H9 (cell line): Measurements from ENCODE around the gene ATXN10. TPM values are rescaled to one million over a fixed set of nuclear protein-coding genes. Genes with fewer than 3 reads are reported as not detected.

ENCODE experiments used
- DNase-seq: peaks from one replicate; pipeline ENCODE4 v3.0.0-alpha.2; 2017
- H2AFZ ChIP-seq: one replicate; pipeline ENCODE4 v1.6.1; 2013; ENCODE audit warnings: mild to moderate bottlenecking, low read length, control low read depth, moderate library complexity
- H2AK5ac ChIP-seq: 2 replicates; pipeline ENCODE4 v1.6.1; 2013; ENCODE audit warnings: low read length, control low read depth, mixed read lengths; ENCODE audit not compliant: insufficient read length
- H2BK120ac ChIP-seq: one replicate; pipeline ENCODE4 v1.6.1; 2013; ENCODE audit warnings: low read depth, mild to moderate bottlenecking, low read length, control low read depth, inconsistent platforms; ENCODE audit not compliant: poor library complexity, severe bottlenecking
- H2BK12ac ChIP-seq: 2 replicates; pipeline ENCODE4 v1.6.1; 2013; ENCODE audit warnings: low read length, control low read depth, mixed read lengths, low read depth; ENCODE audit not compliant: insufficient read length
- H2BK15ac ChIP-seq: 2 replicates; pipeline ENCODE4 v1.6.1; 2013; ENCODE audit warnings: low read depth, low read length, control low read depth
- H2BK20ac ChIP-seq: one replicate; pipeline ENCODE4 v1.6.1; 2013; ENCODE audit warnings: low read depth, mild to moderate bottlenecking, low read length, control low read depth, inconsistent platforms; ENCODE audit not compliant: poor library complexity, severe bottlenecking
- H2BK5ac ChIP-seq: 2 replicates; pipeline ENCODE4 v1.6.1; 2013; ENCODE audit warnings: low read length, control low read depth, mixed read lengths; ENCODE audit not compliant: insufficient read length
- H3K14ac ChIP-seq: 2 replicates; pipeline ENCODE4 v1.6.1; 2013; ENCODE audit warnings: low read length, control low read depth; ENCODE audit not compliant: insufficient read depth
- H3K18ac ChIP-seq: 2 replicates; pipeline ENCODE4 v1.6.1; 2013; ENCODE audit warnings: low read depth, mild to moderate bottlenecking, mixed read lengths, low read length, control low read depth; ENCODE audit not compliant: insufficient read length
- H3K23ac ChIP-seq: 2 replicates; pipeline ENCODE4 v1.6.1; 2013; ENCODE audit warnings: low read length, control low read depth, mixed read lengths, low read depth; ENCODE audit not compliant: insufficient read length
- H3K23me2 ChIP-seq: 2 replicates; pipeline ENCODE4 v1.6.1; 2013; ENCODE audit warnings: low read depth, mild to moderate bottlenecking, mixed read lengths, low read length, control low read depth; ENCODE audit not compliant: insufficient read length, poor library complexity, severe bottlenecking
- H3K27ac ChIP-seq: 2 replicates; pipeline ENCODE4 v1.5.1; 2013; ENCODE audit warnings: low read length, control low read depth, mixed read lengths, low read depth; ENCODE audit not compliant: insufficient read length
- H3K27me3 ChIP-seq: 2 replicates; pipeline ENCODE4 v1.6.1; 2013; ENCODE audit warnings: low read length, control low read depth, inconsistent platforms; ENCODE audit not compliant: insufficient read depth
- H3K4ac ChIP-seq: 2 replicates; pipeline ENCODE4 v1.6.1; 2013; ENCODE audit warnings: low read depth, mild to moderate bottlenecking, control low read depth, inconsistent platforms, low read length, moderate library complexity
- H3K4me1 ChIP-seq: 2 replicates; pipeline ENCODE4 v1.6.1; 2013; ENCODE audit warnings: low read length, control low read depth, inconsistent platforms; ENCODE audit not compliant: insufficient read depth
- H3K4me2 ChIP-seq: 2 replicates; pipeline ENCODE4 v1.6.1; 2013; ENCODE audit warnings: low read length, control low read depth, mixed read lengths; ENCODE audit not compliant: insufficient read length, insufficient read depth
- H3K56ac ChIP-seq: 2 replicates; pipeline ENCODE4 v1.6.1; 2013; ENCODE audit warnings: low read depth, mild to moderate bottlenecking, mixed read lengths, low read length, control low read depth; ENCODE audit not compliant: insufficient read length
- H3K79me1 ChIP-seq: 2 replicates; pipeline ENCODE4 v1.6.1; 2013; ENCODE audit warnings: low read depth, mild to moderate bottlenecking, moderate library complexity, low read length, control low read depth, inconsistent platforms; ENCODE audit not compliant: insufficient read depth, poor library complexity, severe bottlenecking
- H3K79me2 ChIP-seq: 2 replicates; pipeline ENCODE4 v1.6.1; 2013; ENCODE audit warnings: low read length, control low read depth, inconsistent platforms; ENCODE audit not compliant: insufficient read depth
- H3K9ac ChIP-seq: 2 replicates; pipeline ENCODE4 v1.6.1; 2013; ENCODE audit warnings: low read length, control low read depth, mixed read lengths; ENCODE audit not compliant: insufficient read length; ENCODE audit errors: extremely low read depth
- H3K9me3 ChIP-seq: one replicate; pipeline ENCODE4 v1.6.1; 2013; ENCODE audit warnings: low read depth, low read length, inconsistent platforms; ENCODE audit not compliant: control insufficient read depth
- H3T11ph ChIP-seq: one replicate; pipeline ENCODE4 v1.6.1; 2013; ENCODE audit warnings: mild to moderate bottlenecking, low read length, control low read depth, inconsistent platforms
- H4K20me1 ChIP-seq: one replicate; pipeline ENCODE4 v1.6.1; 2013; ENCODE audit not compliant: control insufficient read depth, insufficient read length, insufficient read depth
- H4K5ac ChIP-seq: 2 replicates; pipeline ENCODE4 v1.6.1; 2013; ENCODE audit warnings: low read depth, mild to moderate bottlenecking, mixed read lengths, low read length, control low read depth; ENCODE audit not compliant: insufficient read length
- H4K8ac ChIP-seq: replicated peaks from 2 replicates; pipeline ENCODE4 v1.6.1; 2013; ENCODE audit warnings: low read length, control low read depth, mixed read lengths, low read depth; ENCODE audit not compliant: insufficient read length
- H4K91ac ChIP-seq: 2 replicates; pipeline ENCODE4 v1.6.1; 2013; ENCODE audit warnings: low read depth, mild to moderate bottlenecking, moderate library complexity, mixed read lengths, low read length, control low read depth; ENCODE audit not compliant: insufficient read length
- H3K27ac Mint-ChIP-seq, 3 experiments: 2 replicates in 2 of 3; 3 replicates in 1 of 3; pipeline ENCODE4 v1.8.0; 2020 to 2021; ENCODE audit warnings: mixed read lengths in 3 of 3, mild to moderate bottlenecking in 1 of 3, moderate library complexity in 1 of 3
- H3K27me3 Mint-ChIP-seq: 2 replicates; pipeline ENCODE4 v1.8.0; 2021; ENCODE audit warnings: low read depth, mild to moderate bottlenecking, moderate library complexity, mixed read lengths
- H3K36me3 Mint-ChIP-seq, 3 experiments: 2 replicates in 2 of 3; 3 replicates in 1 of 3; pipeline ENCODE4 v1.8.0; 2020 to 2021; ENCODE audit warnings: low read depth in 3 of 3, mixed read lengths in 3 of 3; ENCODE audit not compliant: insufficient read depth in 1 of 3
- H3K4me1 Mint-ChIP-seq, 2 experiments: 2 replicates each; pipeline ENCODE4 v1.8.0; 2020; ENCODE audit warnings: mixed read lengths in 2 of 2
- H3K4me3 Mint-ChIP-seq, 2 experiments: 2 replicates in 1 of 2; 3 replicates in 1 of 2; pipeline ENCODE4 v1.8.0; 2020 to 2021; ENCODE audit warnings: mild to moderate bottlenecking in 2 of 2, mixed read lengths in 2 of 2, moderate library complexity in 1 of 2
- H3K9me3 Mint-ChIP-seq, 2 experiments: 2 replicates in 1 of 2; 3 replicates in 1 of 2; pipeline ENCODE4 v1.8.0; 2020; ENCODE audit warnings: mild to moderate bottlenecking in 2 of 2, mixed read lengths in 2 of 2, moderate library complexity in 1 of 2
- WGBS: extraction: QIAGEN DNeasy Blood & Tissue Kit; methylation state at CpG from one replicate; pipeline ENCODE4 v1.1.7; 2013; ENCODE audit warnings: missing lambda C conversion rate, low lambda C conversion rate, mixed read lengths; ENCODE audit not compliant: insufficient read length; ENCODE audit errors: extremely low coverage; 5-methylcytosine and 5-hydroxymethylcytosine counted together
- total RNA-seq: library from RNA; stranded (reverse); gene quantifications from 2 replicates; pipeline ENCODE4 v1.2.1, GENCODE V29; 2021
- TF ChIP-seq, protein P1 (sequence below): fragments of 200-600 bp; sonication (generic); conservative IDR thresholded peaks from 3 replicates; pipeline ENCODE4 v1.8.0; 2021; ENCODE audit warnings: antibody characterized with exemption, mild to moderate bottlenecking

ATXN10 gene
- total RNA-seq, 1 experiment from 2014 or later: 210 TPM

DNA sequence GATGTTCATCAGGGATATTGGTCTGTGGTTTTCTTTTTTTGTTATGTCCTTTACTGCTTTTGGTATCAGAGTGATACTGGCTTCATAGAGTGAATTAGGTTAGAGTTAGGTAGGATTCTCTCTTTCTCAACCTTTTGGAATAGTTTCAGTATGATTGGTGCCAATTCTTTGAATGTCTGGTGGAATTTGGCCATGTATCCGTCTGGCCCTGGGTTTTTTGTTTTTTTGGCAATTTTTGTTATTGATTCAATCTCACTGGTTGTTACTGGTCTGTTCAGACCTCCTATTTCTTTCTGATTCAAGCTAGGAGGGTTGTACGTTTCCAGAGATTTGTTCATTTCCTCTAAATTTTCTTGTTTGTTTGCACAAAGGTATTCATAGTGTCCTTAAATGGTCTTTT lies 54.4 kb downstream of the ATXN10 start:
- Histone ChIP-seq H2BK15ac (no peak overlapping the region), H3K18ac (no peak overlapping the region), H3K56ac (no peak overlapping the region), H2BK12ac (no peak overlapping the region), H3K4me2 (no peak overlapping the region), H3K14ac (no peak overlapping the region), H3K27me3 (no peaks in the 10 kb centered on the region), H3K23ac (no peak overlapping the region), H4K8ac (no peak overlapping the region), H2BK5ac (no peak overlapping the region), H3K4me1 (no peaks in the 10 kb centered on the region), H3K79me1 (no peaks in the 10 kb centered on the region), H3K9me3 (no peaks in the 10 kb centered on the region), H2BK20ac (no peak overlapping the region), H3T11ph (no peak overlapping the region), H4K5ac (no peak overlapping the region), H3K4ac (no peak overlapping the region), H3K79me2 (peaks cover 1% of the 10 kb centered on the region; the same call in 1 of the 2 replicates), H4K20me1 (no peaks in the 10 kb centered on the region), H2AK5ac (no peak overlapping the region), H3K27ac (no peak overlapping the region), H3K23me2 (no peaks in the 10 kb centered on the region), H4K91ac (no peak overlapping the region), H2AFZ (no peak overlapping the region), H3K9ac (no peak overlapping the region), H2BK120ac (no peak overlapping the region)
- no peak overlapping the region for H3K4me3 Mint-ChIP-seq
- no peaks in the 10 kb centered on the region for H3K9me3 Mint-ChIP-seq
- DNase-seq: no peak
- peaks cover 6 to 10% (median 7%) of the 10 kb centered on the region in 3 experiments for H3K36me3 Mint-ChIP-seq
- no peak overlapping the region; a peak in 1 of 7 replicates for H3K27ac Mint-ChIP-seq
- no CpG with 5 or more reads among the region's 2 CpGs for WGBS
- H3K4me1 Mint-ChIP-seq: peaks cover 0 to 1% of the 10 kb centered on the region in 2 experiments; a peak in 1 of 4 replicates
- no peaks in the 10 kb centered on the region for H3K27me3 Mint-ChIP-seq
- TF ChIP-seq, protein P1, sequence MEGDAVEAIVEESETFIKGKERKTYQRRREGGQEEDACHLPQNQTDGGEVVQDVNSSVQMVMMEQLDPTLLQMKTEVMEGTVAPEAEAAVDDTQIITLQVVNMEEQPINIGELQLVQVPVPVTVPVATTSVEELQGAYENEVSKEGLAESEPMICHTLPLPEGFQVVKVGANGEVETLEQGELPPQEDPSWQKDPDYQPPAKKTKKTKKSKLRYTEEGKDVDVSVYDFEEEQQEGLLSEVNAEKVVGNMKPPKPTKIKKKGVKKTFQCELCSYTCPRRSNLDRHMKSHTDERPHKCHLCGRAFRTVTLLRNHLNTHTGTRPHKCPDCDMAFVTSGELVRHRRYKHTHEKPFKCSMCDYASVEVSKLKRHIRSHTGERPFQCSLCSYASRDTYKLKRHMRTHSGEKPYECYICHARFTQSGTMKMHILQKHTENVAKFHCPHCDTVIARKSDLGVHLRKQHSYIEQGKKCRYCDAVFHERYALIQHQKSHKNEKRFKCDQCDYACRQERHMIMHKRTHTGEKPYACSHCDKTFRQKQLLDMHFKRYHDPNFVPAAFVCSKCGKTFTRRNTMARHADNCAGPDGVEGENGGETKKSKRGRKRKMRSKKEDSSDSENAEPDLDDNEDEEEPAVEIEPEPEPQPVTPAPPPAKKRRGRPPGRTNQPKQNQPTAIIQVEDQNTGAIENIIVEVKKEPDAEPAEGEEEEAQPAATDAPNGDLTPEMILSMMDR: no peak
